Ovary (tissue), 3 donors: Measurements from ENCODE around the gene NID2.

ENCODE experiments used
- EP300 ChIP-seq: sonication (generic); formaldehyde crosslinking; IDR thresholded peaks from one replicate; pipeline ENCODE4 v1.6.1; 2017; ENCODE audit warnings: antibody characterized with exemption
- POLR2A ChIP-seq: fragments of 450-650 bp; IDR thresholded peaks from one replicate; pipeline ENCODE4 v1.6.1; 2017; ENCODE audit warnings: antibody characterized with exemption, mild to moderate bottlenecking, moderate library complexity
- TF ChIP-seq, protein P1 (sequence below), 3 donors: fragments of 450-650 bp in 2 of 3; fragments of 200-600 bp in 1 of 3; IDR thresholded peaks; one replicate each; pipeline versions ENCODE4 v1.5.1 to v1.8.0; 2016 to 2022; ENCODE audit warnings: antibody characterized with exemption in 3 of 3, mild to moderate bottlenecking in 1 of 3
- donor health status: DM: no; HTN: no; CAD: no.

DNA sequence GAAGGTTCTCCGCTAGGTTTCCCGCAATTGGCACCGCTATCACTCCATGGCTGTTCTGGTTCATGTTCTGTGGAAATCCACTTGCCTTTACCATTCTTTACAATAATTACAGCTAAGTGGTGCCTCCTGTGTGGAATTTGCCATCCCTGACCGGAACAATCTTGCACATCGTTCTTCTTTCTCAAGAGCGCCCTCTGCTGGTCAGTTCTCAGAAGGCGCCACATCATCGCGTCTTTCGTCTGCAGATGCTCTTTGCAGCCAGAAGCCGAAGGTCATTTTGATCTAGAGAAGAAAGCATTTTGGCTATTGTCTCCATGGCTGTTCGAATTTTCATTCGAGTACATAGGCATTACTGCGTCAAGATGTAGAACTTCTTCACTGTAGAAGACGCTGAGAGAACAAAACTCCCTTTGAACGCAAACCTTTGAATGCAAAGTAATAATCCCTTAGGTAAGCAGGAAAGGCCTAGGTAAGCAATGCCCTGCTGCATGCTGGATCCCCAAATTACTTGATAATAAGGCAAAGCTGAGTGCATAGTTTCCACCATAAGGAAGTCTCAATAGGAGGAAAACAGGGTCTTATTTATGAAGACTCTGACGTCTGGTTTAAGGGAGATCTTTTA is 89.7 kb downstream of the NID2 start:
- no peak for TF ChIP-seq POLR2A
- TF ChIP-seq, protein P1, sequence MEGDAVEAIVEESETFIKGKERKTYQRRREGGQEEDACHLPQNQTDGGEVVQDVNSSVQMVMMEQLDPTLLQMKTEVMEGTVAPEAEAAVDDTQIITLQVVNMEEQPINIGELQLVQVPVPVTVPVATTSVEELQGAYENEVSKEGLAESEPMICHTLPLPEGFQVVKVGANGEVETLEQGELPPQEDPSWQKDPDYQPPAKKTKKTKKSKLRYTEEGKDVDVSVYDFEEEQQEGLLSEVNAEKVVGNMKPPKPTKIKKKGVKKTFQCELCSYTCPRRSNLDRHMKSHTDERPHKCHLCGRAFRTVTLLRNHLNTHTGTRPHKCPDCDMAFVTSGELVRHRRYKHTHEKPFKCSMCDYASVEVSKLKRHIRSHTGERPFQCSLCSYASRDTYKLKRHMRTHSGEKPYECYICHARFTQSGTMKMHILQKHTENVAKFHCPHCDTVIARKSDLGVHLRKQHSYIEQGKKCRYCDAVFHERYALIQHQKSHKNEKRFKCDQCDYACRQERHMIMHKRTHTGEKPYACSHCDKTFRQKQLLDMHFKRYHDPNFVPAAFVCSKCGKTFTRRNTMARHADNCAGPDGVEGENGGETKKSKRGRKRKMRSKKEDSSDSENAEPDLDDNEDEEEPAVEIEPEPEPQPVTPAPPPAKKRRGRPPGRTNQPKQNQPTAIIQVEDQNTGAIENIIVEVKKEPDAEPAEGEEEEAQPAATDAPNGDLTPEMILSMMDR (IDR thresholded peaks at IDR 0.05): peak; percentile 64 to 72 (median 69)
- no peak for TF ChIP-seq EP300
